A549 (cell line): ENCODE measurements around the gene BRAT1. TPM values are rescaled to one million over a fixed set of nuclear protein-coding genes. Genes with fewer than 3 reads are reported as not detected.

Source experiments
- ATAC-seq, 2 experiments: fragments of 200-7000 bp in 1 of 2; fragments of >200 bp in 1 of 2; cut with Nextera tagmentation in 1 of 2; cut with Tn5 transposase in 1 of 2; 3 replicates each; pipeline versions ENCODE4 v1.8.0 to v1.9.1; 2018 to 2020; ENCODE audit warnings: mild to moderate bottlenecking in 1 of 2, moderate library complexity in 1 of 2
- CTCF ChIA-PET: fragments of 300-600 bp; sonication (Branson Sonifier 250); formaldehyde crosslinking; extraction: SDS; loops from one replicate; lab custom pipeline; 2021; ENCODE audit warnings: antibody characterized with exemption, inconsistent platforms; lab: Yijun Ruan, JAX
- POLR2A ChIA-PET: fragments of 350-600 bp; formaldehyde crosslinking; extraction: SDS; loops from one replicate; lab custom pipeline; 2021; ENCODE audit warnings: antibody characterized with exemption, inconsistent platforms; lab: Yijun Ruan, JAX
- DNase-seq, 2 experiments: peaks; one replicate each; pipeline versions ENCODE4 v3.0.0 to v3.0.0-alpha.2; 2011 to 2016; ENCODE audit warnings: low read depth in 1 of 2, low spot score in 1 of 2
- FAIRE-seq: peaks from 2 replicates; lab custom pipeline; 2011; peaks lifted over from hg19 to GRCh38; lab: Jason Lieb, UNC
- H3K27ac ChIP-seq, 2 experiments: fragments of >200 bp; sonication (Bioruptor Twin); formaldehyde crosslinking; 3 replicates each; pipeline ENCODE4 v1.5.1; 2016 to 2017
- H3K4me1 ChIP-seq: fragments of >200 bp; sonication (Bioruptor Twin); formaldehyde crosslinking; 3 replicates; pipeline ENCODE4 v1.6.1; 2016
- H3K4me2 ChIP-seq: fragments of >200 bp; sonication (Bioruptor Twin); formaldehyde crosslinking; 3 replicates; pipeline ENCODE4 v1.6.1; 2016
- H3K4me3 ChIP-seq: fragments of >200 bp; sonication (Bioruptor Twin); formaldehyde crosslinking; 3 replicates; pipeline ENCODE4 v1.5.1; 2016
- H3K9me3 ChIP-seq: fragments of >200 bp; sonication (Bioruptor Twin); formaldehyde crosslinking; 3 replicates; pipeline ENCODE4 v1.6.1; 2016
- CBX2 ChIP-seq: fragments of 200-600 bp; sonication (generic); IDR thresholded peaks from 2 replicates; pipeline ENCODE4 v1.6.1; 2016; ENCODE audit warnings: low read depth, mild to moderate bottlenecking, borderline replicate concordance
- CHD4 ChIP-seq: fragments of 200-600 bp; sonication (generic); IDR thresholded peaks from 2 replicates; pipeline ENCODE4 v1.6.1; 2016; ENCODE audit warnings: antibody characterized with exemption, mild to moderate bottlenecking, borderline replicate concordance
- EHF ChIP-seq: fragments of 250-450 bp; sonication (Bioruptor Pico); IDR thresholded peaks from 2 replicates; pipeline ENCODE4 v1.5.0; 2020; ENCODE audit warnings: mild to moderate bottlenecking
- FOSB ChIP-seq: fragments of 250-450 bp; sonication (Bioruptor Pico); IDR thresholded peaks from 2 replicates; pipeline ENCODE4 v1.5.0; 2020; ENCODE audit warnings: mild to moderate bottlenecking, moderate library complexity
- KDM1A ChIP-seq: fragments of 200-600 bp; sonication (generic); IDR thresholded peaks from 2 replicates; pipeline ENCODE4 v1.6.1; 2016; ENCODE audit warnings: low read depth, mild to moderate bottlenecking
- MAFK ChIP-seq: fragments of 450-650 bp; IDR thresholded peaks from 2 replicates; pipeline ENCODE4 v1.6.1; 2014; ENCODE audit not compliant: partially characterized antibody
- MAZ ChIP-seq: fragments of 150-350 bp; IDR thresholded peaks from 2 replicates; pipeline ENCODE4 v1.6.1; 2014; ENCODE audit warnings: antibody characterized with exemption, low read depth, low read length, borderline replicate concordance
- NPAS2 ChIP-seq: fragments of 250-450 bp; sonication (Bioruptor Pico); IDR thresholded peaks from 2 replicates; pipeline ENCODE4 v1.8.0; 2022; ENCODE audit warnings: mild to moderate bottlenecking, moderate library complexity, borderline replicate concordance
- POLR2A ChIP-seq: IDR thresholded peaks from 2 replicates; pipeline ENCODE4 v1.6.1; 2012; ENCODE audit warnings: mild to moderate bottlenecking, low read length
- POLR2AphosphoS2 ChIP-seq: conservative IDR thresholded peaks from 2 replicates; pipeline ENCODE4 v1.6.1; 2012; ENCODE audit warnings: low read length, improper control_type of control experiment, inconsistent platforms
- RARB ChIP-seq: fragments of 250-450 bp; sonication (Bioruptor Pico); IDR thresholded peaks from 2 replicates; pipeline ENCODE4 v1.8.0; 2021; ENCODE audit warnings: mild to moderate bottlenecking, moderate library complexity
- RNF2 ChIP-seq: fragments of 200-600 bp; sonication (generic); IDR thresholded peaks from 2 replicates; pipeline ENCODE4 v1.6.1; 2016; ENCODE audit warnings: low read depth, mild to moderate bottlenecking, antibody characterized with exemption, moderate library complexity, borderline replicate concordance
- SMC3 ChIP-seq: fragments of >200 bp; sonication (Bioruptor Twin); formaldehyde crosslinking; IDR thresholded peaks from 3 replicates; pipeline ENCODE4 v1.6.1; 2018; ENCODE audit warnings: inconsistent platforms
- TP53 ChIP-seq: fragments of 250-450 bp; sonication (Bioruptor Pico); IDR thresholded peaks from 2 replicates; pipeline ENCODE4 v1.5.0; 2021; ENCODE audit warnings: mild to moderate bottlenecking, moderate library complexity
- ZSCAN20 ChIP-seq: fragments of 250-450 bp; sonication (Bioruptor Pico); IDR thresholded peaks from 2 replicates; pipeline ENCODE4 v1.8.0; 2022; ENCODE audit warnings: mild to moderate bottlenecking, moderate library complexity
- WGBS: methylation state at CpG from one replicate; pipeline ENCODE4 v1.1.6; 2017; ENCODE audit errors: missing lambda C conversion rate; 5-methylcytosine and 5-hydroxymethylcytosine counted together
- polyA plus RNA-seq, 4 experiments: library from polyadenylated mRNA; depleted of rRNA in 3 of 4; stranded (reverse); fragments of >200 nt; fragmentation: RNase III in 1 of 4; extraction: RNeasy Plus Mini Kit Qiagen cat#74134 plus additional on column Dnase treatment in 1 of 4; gene quantifications; 2 replicates in 3 of 4; 3 replicates in 1 of 4; pipeline ENCODE4 v1.2.3, GENCODE V29; 2011 to 2017
- TF ChIP-seq, protein P1 (sequence below): fragments of >200 bp; sonication (Bioruptor Twin); formaldehyde crosslinking; IDR thresholded peaks from 2 replicates; pipeline ENCODE4 v1.6.1; 2016

BRAT1 gene
- polyA plus RNA-seq, 2 of the 4 experiments (the other 2 are of a cell fraction): 11.9 to 25.6 TPM

DNA sequence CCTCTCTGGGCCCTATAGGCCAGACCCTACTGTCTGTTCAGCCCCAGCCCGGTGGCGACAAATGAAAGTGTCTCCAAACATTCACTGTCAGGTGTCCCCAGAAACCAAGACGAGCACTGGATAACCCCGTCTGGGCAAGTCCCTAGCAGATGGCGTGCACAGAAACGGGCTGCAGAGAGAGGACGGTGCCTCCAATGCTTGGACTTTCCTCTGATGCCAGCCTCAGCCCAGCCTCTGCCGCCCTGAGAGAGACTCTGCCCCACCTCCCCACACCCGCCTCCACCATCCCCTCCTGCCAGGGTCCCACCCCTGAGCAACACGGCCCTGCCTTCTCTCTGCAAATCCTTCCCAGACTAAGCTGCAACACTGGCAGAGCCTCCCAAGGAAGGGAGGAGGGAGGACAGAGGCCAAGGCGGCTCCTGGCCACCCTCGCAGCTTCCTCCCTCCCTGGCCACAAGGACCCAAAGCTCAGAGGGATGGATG lies 43.1 kb downstream of the BRAT1 start:
- CTCF ChIA-PET: no interaction called here
- 70% methylated on average over 11 of the region's 12 CpGs for WGBS
- no peaks in the 10 kb centered on the region for H3K9me3 ChIP-seq
- FAIRE-seq (no peak), ATAC-seq (peak in 1 of 2 experiments; percentile 10; a peak in 3 of 6 replicates), DNase-seq (no peak)
- H3K4me2 ChIP-seq: no peak overlapping the region
- H3K27ac ChIP-seq: peak overlapping the region in 1 of 2 experiments; percentile 69; a peak in 3 of 6 replicates
- TF ChIP-seq RNF2: no peak
- TF ChIP-seq FOSB (CRISPR knock-in tag): no peak
- TF ChIP-seq MAFK: no peak
- no peak for TF ChIP-seq POLR2AphosphoS2
- no peak overlapping the region for H3K4me3 ChIP-seq
- peaks cover 34% of the 10 kb centered on the region for H3K4me1 ChIP-seq
- POLR2A ChIA-PET: no interaction called here

DNA sequence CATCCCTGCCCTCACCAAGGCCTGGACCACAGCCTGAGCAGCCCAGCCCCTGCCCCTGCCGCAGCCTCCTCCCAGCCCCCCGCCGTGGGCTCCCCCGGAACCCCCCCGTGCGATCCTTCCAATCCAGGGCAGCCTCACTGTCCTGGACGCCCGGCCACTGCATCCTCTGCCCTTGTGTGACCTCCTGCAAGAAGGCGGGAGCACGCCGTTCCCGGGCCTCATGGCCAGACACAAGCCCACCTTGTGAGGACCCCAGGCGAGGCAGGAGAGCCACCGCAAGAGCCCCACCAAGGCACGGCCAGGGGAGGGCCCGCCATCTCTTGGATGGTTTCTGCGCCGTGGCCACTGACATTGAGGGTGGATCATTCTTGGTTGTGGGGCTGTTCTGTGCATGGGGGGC lies 43.6 kb downstream of the BRAT1 start:
- no peak for TF ChIP-seq RARB (CRISPR knock-in tag)
- no peak for TF ChIP-seq TP53 (CRISPR knock-in tag)
- no peak for TF ChIP-seq EHF (CRISPR knock-in tag)
- TF ChIP-seq CBX2: no peak
- TF ChIP-seq CHD4: no peak
- no peak for TF ChIP-seq MAZ
- no peak for TF ChIP-seq POLR2A
- no peak for TF ChIP-seq ZSCAN20
- TF ChIP-seq, all 56 proteins: peak for 0
- Histone ChIP-seq H3K4me2 (peak overlapping the region; percentile 5; the same call in 2 of the 3 replicates), H3K9me3 (no peaks in the 10 kb centered on the region), H3K4me1 (peaks cover 30% of the 10 kb centered on the region), H3K27ac (peak overlapping the region; percentile 31 to 69; a peak in 4 of 6 replicates), H3K4me3 (no peak overlapping the region)
- WGBS: 89% methylated on average over 10 of the region's 18 CpGs
- FAIRE-seq (no peak), DNase-seq (no peak), ATAC-seq (no peak)
- ChIA-PET CTCF (no interaction called here), POLR2A (no interaction called here)

DNA sequence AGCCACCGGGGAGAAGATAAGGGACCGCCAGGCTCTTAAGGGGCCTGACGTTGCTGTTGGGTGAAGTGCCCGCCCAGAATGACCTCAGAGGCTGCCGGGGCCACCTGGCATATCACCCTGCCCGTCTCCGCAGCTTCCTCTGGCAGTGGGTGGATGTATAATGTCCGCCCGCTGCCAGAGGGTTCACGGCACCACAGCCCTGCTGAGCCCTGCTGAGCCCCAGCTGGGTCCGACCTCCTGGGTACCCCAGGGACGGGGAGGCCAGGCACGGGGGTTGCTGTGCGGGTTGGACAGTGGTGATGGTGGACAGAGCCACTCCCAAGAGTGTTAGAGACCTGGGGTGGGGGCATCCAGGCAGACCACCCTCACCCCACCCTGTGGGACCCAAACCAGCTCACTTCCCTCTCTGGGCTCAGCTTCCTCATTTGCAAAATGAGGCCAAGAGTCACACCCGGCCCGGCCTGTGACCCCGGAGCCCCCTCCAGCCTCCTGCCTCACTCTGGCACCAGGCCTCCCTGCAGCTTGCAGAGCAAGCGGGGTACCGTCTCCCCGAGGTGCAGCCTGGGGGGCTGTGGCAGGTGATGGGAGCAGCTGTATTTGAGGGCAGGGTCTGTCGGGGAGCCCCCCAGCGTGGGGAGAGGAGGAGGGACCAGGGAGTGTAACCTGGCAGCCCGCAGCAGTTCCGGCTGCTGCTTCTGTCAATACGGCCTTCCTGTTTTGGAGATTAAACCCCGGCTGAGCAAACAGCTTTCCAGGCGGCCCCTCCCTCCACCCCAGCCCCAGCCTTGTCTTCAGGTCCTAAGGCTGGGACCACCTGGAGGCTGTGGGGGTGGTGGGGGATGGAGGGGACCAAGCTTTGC lies 44.2 kb downstream of the BRAT1 start:
- TF ChIP-seq, protein P1, sequence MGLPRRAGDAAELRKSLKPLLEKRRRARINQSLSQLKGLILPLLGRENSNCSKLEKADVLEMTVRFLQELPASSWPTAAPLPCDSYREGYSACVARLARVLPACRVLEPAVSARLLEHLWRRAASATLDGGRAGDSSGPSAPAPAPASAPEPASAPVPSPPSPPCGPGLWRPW: no peak
- no peak for TF ChIP-seq TP53 (CRISPR knock-in tag)
- TF ChIP-seq SMC3: no peak
- TF ChIP-seq, all 56 proteins: peak for 0
- no peak overlapping the region for H3K4me3 ChIP-seq
- no peaks in the 10 kb centered on the region for H3K9me3 ChIP-seq
- peak overlapping the region; percentile 31 to 69; a peak in 4 of 6 replicates for H3K27ac ChIP-seq
- DNase-seq: no peak
- ATAC-seq: no peak
- FAIRE-seq: no peak
- POLR2A ChIA-PET: no interaction called here
- 58% methylated on average over 20 of the region's 27 CpGs for WGBS
- H3K4me2 ChIP-seq: peak overlapping the region; percentile 5; the same call in 2 of the 3 replicates
- peaks cover 24% of the 10 kb centered on the region for H3K4me1 ChIP-seq
- CTCF ChIA-PET: interaction anchor here (0.5 kb wide), 1 partner anchor 34 kb away, joined by 4 read pairs; no protein-coding TSS in a partner anchor

DNA sequence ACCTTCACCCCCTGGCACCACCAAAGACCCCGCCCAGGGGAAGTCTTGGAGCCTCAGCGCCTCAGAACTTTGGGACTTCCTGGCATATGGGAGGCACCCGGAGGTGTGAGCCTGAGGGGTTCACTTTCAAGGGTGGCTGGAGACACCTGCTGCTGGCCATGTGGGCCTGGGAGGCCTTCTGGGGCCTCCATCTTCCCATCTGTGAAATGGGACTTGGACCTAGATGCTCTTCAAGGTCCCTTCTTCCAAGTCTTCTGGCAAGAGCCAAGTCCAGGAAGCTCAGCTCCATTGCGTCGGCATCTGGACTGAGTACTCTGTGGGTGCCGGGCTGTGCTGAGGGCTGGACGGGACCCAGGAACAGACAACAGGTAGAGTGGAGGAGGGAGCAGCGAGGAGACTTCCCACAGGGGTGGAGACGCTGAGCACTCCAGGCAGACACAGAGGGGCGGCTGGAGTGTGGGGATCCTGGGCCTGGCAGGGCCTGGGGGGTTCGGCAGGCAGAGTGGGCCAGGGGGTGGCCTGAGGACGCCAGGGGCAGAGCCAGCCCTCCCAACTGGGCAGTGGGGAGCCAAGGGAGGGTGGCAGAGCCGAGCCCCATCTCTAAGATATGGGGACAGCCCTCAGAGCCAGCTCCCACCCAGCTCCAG lies 45.1 kb downstream of the BRAT1 start:
- no peak overlapping the region for H3K4me2 ChIP-seq

More for the DNA sequence above, 45.1 kb downstream of the BRAT1 start:
- FAIRE-seq (no peak), DNase-seq (no peak), ATAC-seq (no peak)
- H3K27ac ChIP-seq: peak overlapping the region in 1 of 2 experiments; percentile 69; a peak in 2 of 6 replicates
- TF ChIP-seq NPAS2 (CRISPR knock-in tag): no peak
- 0 out of 2 replicates have a peak, but pooled peaks have one; percentile 15 for TF ChIP-seq KDM1A
- H3K9me3 ChIP-seq: no peaks in the 10 kb centered on the region
- POLR2A ChIA-PET: no interaction called here
- H3K4me1 ChIP-seq: peaks cover 17% of the 10 kb centered on the region
- WGBS: 88% methylated on average over 12 of the region's 13 CpGs
- H3K4me3 ChIP-seq: no peak overlapping the region
- CTCF ChIA-PET: interaction anchor here (0.5 to 1.4 kb wide), 2 partner anchors 15 to 35 kb away, joined by 4 read pairs; no protein-coding TSS in a partner anchor
